ENCODE results near the gene CRAT.

CRAT gene

DNA sequence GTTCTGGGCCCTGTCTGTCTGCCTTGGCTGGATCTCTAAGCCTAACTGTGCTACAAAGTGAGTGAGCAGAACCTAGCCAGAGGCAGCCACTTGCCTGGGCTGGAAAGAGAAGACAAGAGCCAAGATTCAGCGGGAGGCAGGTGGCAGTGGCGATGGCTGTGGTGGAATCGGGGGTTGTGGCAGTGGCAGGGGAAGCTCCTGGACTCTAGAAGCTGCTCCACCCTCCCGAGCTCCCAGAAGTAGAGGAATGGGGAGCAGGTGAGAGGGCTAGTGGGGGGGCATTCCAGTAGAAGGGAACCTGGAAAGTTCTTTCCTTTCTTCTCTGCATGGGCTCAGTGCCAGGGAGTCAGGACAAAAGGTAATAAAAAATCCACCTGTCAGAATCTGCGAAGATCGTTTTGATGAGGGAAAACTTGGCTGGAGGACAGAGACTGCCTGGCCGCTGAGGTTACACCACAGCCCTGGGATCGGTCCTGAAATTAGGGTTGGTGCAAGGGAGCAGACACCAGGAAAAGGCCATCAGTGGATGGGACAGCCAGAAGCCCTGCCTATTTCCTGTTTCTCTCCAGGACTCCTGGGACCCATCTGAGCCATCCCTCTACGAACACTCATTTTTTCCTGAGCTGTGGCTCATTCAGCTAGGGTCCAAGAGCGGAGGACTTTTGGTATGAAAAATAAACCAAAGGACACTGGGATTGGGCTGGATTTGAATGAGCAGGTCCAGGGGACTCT lies 1.6 kb downstream of the CRAT start:
- DNase-seq: no peak

DNA sequence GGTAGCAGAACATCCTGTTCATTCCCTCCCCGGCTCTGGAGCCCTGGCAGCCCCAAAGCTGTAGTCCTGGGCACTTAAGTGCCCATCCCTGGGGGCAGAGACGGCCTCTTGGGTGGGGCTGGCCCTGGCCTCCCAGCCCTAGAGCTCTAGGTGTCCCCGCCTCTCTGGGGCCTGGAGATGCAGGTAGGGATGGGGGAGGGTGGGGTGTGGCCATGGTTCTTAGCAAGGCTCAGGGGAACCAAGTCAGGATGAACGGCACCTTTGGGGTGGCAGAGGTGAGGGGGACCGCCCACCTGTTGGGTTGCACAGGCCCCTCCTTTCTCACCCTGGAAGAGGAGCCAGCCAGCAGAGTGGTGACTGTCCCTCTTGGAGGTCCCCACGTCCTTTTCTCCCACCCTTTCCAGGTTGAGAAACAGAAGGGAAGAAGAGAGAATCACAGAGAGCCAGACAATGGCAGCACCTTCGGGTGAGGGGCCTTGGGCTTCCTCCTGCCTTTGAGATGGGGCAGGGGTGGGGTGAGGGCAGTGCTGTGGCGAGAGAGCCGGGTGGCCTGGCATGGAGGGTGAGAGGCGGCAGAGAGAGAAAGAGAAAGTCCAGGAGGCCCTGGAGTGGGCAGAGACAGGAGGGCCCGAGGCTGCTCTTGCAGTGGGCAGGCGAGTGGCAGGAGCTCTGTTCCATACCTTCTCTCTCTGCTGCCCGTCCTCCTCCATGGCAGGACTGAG lies 2.3 kb downstream of the CRAT start:
- DNase-seq: no peak

DNA sequence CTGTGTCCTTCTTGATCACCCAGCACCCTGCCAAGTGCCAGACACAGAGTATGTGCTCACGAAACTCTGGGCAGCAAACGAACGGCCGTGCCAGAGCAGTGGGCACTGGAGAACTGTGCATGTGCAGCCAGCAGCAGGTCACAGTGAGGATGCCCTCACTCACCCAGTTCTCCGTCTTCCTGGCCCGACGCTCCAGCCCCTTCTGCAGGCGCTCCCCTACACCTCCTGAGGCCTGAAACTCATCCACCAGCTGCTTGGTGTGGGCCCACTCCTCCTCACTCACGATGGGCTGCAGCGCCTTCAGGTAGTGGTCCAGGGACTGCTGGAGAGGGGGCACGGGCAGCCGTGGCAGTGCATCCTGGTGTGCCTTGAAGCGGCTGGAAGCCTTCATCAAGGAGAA lies 2.9 kb downstream of the CRAT start:
- no peak for DNase-seq

DNA sequence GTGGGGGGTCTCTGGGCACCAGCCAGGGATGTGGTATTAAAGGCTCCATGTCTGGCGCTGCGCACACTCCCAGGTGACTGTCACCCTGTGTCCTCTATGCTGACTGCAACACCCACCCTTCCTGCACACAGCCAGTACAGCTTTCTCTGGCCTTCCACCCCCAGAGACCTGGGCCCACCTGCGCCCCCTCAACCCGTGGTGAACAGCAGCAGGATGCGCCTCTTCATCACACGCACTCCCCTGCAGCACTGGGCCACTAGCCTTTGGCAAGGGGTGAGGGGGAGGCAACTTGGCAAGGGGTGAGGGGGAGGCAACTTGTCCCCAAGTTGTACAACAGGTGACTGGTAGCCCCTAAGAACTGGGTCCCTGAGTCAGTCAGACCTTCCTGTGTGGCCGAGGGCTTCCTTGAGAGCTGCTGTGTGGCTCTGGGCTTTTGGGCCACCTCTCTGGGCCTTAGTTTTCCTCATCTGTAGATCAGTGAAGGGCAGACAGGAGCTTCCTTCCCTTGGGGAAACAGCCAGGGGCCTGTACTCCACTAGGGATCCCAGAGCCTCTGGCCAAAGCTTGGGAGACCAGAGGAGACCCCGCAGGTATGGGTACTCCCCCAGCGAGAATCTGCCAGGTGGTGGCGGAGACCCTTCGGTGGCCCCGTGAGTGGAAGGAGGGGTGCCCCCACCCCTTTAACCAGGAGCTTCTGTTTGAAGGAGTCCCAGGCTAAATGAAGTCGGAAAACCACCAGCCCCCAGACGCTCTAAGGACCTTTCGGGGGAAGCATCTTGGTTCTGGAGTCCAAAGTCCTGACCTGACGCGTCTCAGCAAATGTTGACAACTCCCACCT lies 4.5 kb downstream of the CRAT start:
- DNase-seq: no peak

DNA sequence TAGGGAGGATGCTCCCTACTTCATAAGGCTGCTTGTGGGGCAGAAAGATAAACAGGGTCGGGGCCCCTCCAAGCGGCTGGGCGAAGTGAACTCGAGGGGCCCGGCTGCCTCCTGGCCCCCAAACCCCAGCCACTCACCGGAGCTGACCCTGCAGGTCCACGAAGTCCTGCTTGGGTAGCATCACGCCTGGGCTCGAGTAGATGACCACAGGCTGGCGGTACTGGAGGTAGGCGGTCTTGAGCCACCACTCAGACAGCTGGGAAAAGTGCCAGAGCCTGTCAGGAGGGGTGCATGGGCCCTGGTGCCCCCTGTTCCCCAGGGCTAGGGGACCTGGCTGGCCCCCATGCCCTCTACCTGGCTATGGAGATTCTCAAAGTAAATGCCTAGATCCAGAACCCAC lies 6.5 kb downstream of the CRAT start:
- DNase-seq: no peak

DNA sequence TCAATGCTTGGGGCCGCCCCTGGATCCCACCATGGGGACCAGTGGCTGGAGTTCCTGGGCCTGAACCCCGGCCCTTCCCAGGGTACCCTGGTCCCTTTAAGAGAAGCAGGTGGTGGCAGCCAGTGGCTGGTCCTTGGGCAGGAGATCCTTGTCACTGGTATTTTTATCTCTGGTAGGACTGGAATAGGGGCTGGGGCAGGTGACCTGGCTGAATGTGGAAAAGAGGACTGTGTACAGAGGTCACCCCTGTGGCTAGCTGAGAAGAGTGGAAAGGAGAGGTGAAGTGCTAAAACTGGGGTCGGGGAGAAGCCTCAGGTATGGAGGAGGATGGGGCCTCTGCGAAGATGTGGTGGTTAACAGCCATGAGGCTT lies 7.0 kb downstream of the CRAT start:
- no peak for DNase-seq

DNA sequence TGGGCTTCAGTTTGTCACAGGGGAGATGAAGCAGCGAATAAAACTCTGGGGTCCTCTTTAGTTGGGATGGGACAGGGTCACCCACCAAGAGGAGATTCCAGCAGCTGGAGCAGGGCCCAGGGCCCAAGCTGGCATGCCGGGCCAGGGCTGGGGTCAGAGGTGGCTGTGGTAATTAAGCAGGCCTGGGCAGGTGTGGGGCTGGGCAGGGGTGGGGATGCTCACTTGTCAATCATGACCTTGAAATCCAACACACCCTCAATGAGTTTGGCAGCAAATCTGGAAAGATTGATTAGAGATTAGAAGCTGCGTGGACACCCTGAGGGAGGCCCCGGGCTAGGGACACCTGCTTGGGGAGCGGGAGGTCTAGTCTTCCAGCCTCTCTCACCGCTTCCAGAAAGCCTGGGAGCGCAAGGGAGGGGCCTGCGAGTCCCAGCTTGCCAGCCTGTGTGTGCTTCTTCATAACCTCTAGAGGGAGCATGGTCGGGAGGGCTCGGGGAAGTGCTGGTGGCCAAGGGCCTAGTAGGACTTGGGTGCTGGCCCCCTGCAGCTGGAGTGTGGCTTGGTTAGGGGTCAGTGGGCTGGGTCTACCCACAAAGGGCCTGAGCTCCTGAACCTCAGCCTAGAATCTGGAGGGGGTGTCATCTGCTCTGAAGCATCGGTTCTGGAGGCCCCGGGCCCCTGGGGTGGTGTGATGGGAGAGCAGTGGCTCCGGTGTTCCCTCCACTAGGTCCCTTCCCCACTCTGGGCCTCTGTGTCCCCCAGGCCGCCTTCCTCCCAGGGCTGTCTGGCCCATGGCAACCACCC lies 7.6 kb downstream of the CRAT start:
- DNase-seq: peak; percentile 28

DNA sequence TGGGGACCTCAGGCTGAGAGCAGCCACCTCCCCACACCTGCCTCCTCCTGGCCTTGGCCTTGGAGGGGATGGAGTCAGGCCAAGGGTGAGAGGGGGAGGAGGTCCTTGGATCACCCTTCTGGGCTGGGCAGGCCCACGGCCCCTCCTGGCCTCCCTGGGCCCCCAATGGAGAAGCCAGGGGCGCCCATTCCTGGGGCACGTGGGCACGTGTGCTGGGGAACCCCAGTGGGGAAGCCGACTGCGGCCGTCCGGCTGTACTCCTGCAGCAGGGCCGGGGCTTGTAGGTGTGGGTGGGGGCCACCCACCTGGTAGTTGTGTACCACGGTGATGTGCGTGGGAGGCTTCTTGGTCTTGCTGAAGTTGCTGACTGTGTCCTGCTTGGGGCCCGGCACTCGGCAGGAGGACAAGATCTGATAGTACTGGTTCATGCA lies 8.5 kb downstream of the CRAT start:
- no peak for DNase-seq

DNA sequence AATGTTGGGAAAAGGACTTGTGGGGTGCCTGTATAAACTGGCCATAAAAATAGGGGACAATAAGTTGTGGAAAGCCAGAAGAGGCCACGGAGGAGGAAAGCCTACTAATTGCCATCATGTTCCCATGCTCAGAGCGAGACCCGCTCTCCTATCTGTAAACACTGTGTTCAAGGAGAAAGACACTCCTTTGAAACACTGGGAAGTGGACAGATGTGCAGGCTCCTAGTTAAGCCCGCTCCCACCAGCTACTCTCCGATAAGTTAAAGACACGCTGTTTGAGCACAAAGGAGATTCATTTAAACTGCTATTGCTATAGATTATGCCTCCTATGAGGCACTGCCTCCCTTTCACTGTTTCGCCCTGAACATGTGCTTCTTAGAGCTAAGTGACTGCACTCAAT lies 9.3 kb downstream of the CRAT start:
- DNase-seq: no peak

DNA sequence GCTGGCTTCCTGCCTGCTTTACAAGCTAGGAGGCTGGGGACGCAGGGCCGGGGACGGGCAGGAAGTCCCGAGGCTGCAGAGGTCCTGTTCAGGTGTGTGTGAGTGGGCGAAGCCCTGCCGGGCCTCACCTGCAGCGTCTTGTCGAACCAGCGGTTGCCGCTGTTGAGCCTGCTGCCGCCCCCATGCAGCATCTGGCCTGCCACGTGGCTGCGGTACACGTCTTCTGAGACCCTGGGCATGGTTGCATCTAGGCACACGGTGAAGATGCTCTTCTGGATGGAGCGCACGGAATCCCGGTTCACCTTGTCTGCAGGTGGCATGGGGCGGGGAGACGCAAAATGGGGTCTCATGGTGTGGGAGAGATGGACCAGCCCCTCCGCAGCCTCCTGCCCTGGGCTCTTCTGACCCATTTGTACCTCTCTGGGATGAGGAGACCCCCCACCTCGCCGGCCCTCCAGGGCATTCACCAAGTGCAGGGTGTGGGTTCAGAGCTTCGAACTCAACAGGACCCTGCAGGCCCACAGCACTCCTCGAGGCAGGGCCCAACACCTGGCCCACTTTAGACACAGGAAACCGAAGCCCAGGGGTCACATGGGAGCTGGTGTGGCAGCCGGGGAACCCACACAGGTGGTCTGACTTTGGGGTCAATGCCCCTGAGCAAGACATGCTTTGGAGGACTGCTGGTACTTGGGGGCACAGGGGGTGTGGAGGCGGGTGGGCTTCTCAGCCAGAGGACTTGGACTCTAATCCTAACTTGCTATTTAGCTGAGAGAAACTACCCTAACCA lies 10.0 kb downstream of the CRAT start:
- DNase-seq: no peak

DNA sequence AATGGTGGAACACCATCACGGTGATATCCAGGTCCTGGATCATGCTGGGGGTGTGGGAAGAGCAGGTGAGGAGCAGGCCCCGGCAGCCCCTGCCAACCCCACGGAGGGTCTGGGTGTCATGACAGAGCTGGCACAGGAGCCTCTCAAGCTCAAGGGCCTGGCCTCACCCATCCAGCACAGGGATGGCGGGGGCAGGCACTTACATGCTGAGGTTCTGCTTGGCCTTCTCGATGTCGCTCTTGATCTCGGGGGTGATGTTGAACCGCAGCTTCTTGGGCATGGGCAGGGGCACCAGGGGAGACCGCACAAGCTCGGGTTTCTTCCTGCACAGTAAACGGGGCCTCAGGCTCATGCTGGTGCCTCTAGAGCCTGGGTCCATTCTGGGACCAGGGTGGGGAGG lies 12.3 kb downstream of the CRAT start:
- DNase-seq: no peak

DNA sequence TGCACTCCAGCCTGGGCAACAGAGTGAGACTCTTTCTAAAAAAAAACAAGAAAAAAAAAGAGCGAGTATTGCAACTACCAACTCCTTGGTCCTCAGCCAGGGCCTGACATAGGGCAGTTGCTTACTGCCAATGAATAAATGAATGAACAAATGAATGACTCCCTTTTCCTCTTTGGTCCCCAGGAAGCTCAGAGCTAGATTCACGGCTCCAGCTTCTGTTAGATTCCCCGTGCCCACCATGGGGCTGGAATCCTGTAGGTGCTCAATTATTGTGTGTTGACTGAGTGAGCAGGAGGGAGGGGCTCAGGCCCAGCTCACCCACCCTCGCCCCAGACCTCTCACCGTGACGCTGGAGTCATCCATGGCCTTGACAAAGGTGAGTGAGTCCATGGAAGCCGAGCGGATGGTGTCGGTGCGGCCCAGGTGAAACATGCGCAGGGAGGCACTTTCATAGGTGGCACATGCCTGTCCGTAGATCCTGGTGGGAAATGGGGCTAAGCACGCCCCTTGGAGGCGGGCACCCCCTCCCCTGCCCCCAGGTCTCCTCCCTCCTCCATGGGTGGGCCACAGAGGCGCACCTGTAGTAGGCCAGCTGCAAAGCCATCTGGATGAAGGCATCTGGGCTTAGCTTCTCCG lies 12.8 kb downstream of the CRAT start:
- no peak for DNase-seq

DNA sequence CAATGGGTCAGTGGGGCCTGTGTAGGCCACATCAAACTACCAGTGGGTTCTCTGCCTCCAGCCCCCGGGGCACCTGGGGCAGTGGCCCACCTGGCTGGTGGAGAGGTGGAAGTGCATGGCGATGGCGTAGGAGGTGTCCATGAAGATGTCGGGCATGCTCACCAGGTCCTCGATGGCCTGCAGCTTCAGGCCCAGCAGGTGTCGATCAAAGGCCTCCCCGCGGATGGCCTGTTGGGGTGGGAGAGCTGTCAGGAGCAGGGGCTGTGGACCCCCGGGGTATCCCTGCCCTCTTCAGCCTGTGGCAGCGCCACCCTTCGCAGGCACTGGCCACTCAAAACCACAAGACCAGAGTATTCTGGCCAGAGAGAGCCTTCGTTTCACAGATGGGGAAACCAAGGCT lies 14.7 kb downstream of the CRAT start:
- no peak for DNase-seq

DNA sequence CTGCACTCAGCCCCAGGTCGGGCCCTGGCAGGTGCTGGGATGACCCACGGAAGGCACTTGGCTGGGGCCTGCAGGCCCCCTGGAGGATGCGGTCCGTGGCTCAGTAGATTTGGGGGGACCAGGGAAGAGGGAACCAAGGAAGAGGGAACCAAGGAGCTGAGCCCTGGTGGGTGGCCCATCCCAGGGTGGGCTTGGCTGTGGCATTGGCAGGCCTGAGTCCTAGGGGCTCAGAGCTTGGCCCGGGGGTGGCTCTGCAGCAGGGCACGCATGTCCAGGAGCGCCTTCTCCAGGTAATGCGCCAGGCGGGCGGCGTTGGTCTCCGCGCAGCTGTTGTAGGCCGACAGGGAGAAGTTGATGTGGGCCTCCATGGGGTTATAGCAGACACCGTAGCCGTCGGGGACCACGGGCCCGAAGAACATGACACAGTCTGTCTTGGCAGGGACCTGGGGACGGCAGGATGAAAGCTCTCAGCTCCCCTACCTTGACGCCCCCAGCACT lies 15.4 kb downstream of the CRAT start:
- DNase-seq: no peak

DNA sequence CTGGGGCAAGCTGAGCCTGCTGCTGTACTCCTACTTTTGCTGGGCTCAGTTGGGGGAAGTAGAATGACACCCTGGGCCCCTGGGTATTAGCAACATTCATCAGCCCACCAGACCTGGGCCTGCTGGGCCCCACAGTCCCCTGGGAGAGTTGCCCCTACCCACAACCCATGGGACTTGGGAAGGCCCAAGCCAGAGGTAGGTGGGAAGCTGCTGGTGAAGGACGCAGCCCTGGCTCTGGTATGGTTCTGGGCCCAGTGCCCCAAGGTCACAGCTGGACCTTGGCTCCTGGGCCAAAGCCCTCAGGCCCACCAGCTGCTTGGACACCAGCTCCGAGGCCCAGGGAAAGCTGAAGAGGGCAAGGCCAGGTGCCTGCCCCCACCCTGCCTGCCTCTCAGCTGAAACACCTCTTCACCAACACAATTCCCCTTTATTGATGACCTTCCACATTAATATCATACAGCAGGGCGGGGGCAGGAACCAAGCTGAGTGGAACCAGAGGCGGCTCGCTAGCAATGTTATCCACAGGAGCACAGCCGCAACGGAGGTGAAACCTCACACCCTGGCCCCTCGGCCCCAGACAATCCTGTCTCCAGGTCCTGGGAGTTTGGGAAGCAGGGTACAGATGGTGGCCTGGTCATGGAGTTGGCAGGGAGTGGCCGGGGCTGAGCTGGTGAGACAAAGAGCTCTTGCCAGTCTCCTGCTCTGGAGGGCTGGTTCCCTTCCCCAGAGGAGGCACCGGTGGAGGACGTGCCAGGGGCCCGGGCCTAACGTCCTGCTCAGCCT lies 16.0 kb downstream of the CRAT start:
- DNase-seq: no peak

DNA sequence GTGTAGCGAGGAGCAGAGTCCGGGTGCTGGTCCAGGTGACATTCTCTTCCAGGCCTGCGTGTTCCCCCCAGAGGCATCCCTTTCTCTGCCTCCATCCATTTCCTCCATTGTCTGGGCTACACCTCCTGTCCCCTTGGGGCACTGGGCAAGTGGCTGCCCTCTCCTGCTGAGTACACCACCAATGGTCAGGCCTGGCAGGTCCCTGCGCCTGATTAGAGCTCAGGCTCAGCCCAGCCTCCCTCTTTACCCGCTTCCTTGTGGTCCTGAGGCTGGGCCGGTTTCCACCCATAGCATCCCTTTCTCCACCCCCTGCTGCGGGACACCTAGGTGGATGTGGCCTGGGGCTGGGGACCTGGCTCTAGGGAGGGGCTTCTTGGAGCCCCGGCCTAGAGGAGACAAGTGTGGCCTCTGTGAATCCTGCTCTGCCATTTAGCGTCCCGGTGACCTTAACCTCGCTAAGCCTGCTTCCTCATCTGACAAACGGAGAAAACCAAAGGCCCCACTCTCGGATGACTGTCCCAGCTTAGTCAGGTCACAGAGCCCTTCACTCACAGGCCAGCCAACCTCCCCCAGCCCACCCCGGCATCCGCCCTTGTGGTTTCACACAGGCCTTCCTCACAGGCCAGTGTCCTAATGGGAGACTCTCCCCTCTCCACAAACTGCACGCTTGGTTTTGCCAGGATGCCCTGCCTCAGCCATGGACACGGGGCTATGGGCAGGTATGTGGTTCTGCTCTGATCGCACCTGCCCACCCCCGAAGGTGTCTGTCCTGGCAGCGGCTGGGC lies 16.8 kb downstream of the CRAT start:
- DNase-seq: no peak

DNA sequence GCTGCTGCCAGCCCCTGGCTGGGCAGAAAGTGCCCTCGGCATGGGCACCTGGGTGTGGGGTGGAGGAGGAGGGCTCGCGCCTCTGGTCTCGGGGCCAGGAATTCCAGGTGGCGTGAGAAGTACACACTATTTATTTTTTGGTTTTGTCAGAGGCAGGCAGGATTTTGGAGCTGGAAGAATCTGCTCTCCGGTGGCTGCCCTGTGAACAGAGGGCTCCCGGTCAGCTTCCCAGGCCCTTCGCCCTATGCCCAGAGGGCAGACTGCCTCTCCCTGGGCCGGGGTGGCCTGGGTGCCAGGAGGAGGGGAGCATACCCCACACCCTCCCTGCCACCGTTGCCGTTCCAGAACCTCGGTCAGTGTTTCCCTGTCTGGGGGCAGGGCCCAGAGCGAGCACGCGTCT lies 21.3 kb downstream of the CRAT start:
- no peak for DNase-seq

DNA sequence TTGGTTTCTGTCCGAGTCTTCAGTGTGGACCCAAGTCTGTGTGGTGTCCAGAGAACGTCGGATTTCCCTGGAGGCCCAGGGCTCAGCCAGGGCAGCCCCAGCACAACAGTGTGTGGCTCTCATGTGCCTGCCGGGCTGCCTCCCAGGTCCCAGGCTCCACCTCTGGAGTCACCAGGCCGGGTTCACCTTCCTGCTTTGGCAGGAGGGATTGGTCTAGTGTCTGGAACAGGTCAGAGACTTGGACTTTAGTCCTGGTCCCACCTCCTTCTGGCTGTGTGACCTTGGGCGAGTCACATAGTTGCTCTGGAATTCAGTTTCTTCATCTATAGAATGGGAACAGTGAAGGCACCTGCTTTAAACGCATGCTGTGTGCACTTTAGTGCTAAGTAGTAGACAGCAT lies 26.5 kb downstream of the CRAT start:
- no peak for DNase-seq

DNA sequence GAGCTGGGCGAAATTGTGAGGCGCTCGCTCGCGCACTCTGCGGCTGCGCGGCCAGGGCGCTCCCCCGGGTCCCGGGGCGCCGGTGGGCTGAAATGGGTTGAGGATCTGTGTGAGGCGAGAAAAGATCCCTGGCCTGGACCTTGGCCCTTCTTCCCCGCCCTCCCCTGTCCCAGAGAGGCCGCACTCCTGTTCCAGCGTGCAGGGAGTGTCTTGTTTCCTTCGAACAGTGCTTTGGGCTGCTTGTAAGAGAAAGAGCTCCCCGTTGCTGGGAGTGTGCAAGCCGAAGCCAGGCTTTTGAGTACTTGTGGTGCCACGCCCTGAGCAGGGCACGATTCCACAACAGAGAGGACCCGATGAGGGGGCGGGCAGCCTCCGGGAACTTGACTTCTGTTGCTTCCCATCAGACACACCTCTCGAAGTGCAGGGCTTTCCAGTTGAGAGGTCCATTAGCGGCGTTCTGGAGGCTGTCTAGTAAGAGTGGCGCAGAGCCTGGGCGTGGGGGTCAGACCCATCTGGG lies 29.1 kb downstream of the CRAT start:
- no peak for DNase-seq
